ENCODE data around the gene LRP1B.

DNA sequence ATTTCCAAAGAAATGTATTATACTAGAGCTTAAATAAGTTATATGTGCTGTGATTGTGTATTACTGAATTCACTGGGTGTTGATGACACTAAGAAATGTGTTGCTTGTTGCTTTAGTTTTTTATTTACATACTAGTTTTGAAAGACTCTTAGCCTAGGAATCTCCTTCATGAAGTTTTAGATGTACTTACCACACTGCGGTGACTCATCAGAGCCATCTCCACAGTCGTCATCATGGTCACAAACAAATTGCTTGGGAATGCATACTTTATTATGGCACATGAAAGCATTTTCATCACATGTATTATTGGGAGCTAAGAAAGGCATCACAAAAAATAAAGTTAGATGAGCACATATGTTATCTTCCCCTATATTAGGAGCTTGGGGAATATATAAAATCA lies 1624.2 kb downstream of the LRP1B start:
- TF ChIP-seq SIRT6 (IDR thresholded peaks at IDR 0.05; ENCODE audit: low read length) (no peak), CHD1 (IDR thresholded peaks at IDR 0.05; ENCODE audit: low read depth, low read length) (no peak), CEBPB (IDR thresholded peaks at IDR 0.05; ENCODE audit: low read depth, low read length) (no peak), POLR2A (IDR thresholded peaks at IDR 0.05; ENCODE audit: control extremely low read depth in 1 of 2, low read depth in 2 of 2, low read length in 2 of 2) (no peak), RFX5 (IDR thresholded peaks at IDR 0.05; ENCODE audit: borderline replicate concordance, low read depth, low read length) (no peak)
- TF ChIP-seq, protein P1, sequence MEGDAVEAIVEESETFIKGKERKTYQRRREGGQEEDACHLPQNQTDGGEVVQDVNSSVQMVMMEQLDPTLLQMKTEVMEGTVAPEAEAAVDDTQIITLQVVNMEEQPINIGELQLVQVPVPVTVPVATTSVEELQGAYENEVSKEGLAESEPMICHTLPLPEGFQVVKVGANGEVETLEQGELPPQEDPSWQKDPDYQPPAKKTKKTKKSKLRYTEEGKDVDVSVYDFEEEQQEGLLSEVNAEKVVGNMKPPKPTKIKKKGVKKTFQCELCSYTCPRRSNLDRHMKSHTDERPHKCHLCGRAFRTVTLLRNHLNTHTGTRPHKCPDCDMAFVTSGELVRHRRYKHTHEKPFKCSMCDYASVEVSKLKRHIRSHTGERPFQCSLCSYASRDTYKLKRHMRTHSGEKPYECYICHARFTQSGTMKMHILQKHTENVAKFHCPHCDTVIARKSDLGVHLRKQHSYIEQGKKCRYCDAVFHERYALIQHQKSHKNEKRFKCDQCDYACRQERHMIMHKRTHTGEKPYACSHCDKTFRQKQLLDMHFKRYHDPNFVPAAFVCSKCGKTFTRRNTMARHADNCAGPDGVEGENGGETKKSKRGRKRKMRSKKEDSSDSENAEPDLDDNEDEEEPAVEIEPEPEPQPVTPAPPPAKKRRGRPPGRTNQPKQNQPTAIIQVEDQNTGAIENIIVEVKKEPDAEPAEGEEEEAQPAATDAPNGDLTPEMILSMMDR (IDR thresholded peaks at IDR 0.05; ENCODE audit: control extremely low read depth in 1 of 3, insufficient read depth in 1 of 3, low read depth in 1 of 3, low read length in 3 of 3), result no peak

Data from H1 (cell line).